NOMO-1 treated with DMSO at 0.1 percent for 48 hours (cell line): Measurements from ENCODE around the gene WDR74.
"Not testable (repeated sequence)": the region's sequence is repeated elsewhere in the genome, so short reads cannot be mapped to it uniquely, and the experiment has no call there.

Experiments used
- DNase-seq: peaks from one replicate; lab custom pipeline; 2025; ENCODE audit not compliant: unreplicated experiment; lab: John Stamatoyannopoulos, UW

Gene WDR74

DNA sequence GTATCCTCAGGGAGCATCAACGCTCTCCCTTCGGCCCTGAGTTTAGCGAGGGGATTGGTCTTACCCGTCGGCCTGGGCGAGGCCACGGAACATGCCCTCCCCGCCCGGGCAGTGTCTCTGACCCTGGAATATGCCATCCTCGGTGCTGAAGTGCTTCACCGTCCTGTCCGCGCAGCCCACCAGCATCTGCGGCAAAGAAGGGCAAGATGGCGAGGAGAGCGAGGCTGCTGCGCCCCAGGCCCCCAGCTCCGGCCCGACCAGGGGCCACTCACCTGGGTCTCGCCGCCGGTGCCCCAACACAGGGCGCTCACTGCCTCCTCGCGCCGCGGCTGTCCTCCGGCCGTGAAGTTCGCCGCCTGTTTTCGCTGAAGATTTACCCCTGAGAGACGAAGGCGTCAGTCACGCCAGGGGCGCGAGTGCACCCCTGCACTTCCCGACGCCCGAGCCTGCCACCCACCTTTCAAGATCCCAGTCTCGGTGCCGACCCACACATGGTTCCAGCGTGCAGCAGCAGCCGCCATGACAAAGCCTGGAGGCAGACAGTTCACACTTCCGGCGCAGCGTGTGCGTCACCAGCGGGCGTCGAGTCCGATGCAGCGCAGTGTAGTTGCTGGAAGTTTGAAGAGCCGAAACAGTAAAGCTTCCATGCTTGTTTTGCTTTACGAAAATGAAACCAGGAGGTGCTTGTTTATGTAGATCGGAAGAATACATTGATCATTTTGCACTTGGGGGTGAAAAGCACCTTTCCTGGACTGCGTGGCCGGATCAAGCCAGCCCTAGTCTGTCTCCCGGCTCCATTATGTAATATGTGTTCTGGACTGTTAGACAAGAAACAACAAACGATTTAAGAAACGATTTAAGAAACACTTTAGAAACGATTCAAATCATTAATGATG, at the start of gene WDR74:
Gene WDR74, minus strand, starts transcription at position 541 of the 896 bp plus-strand sequence. Its CDS starts 20 bp downstream, at position 521.
- peak; percentile 96 for DNase-seq

GRCh38 chr11:62889126-62889483, 49.7 kb upstream of the WDR74 start:
- no peak for DNase-seq

- no peak for DNase-seq
These were observed 49.0 kb upstream of the WDR74 start for GRCh38 chr11:62888406-62888805.

DNA sequence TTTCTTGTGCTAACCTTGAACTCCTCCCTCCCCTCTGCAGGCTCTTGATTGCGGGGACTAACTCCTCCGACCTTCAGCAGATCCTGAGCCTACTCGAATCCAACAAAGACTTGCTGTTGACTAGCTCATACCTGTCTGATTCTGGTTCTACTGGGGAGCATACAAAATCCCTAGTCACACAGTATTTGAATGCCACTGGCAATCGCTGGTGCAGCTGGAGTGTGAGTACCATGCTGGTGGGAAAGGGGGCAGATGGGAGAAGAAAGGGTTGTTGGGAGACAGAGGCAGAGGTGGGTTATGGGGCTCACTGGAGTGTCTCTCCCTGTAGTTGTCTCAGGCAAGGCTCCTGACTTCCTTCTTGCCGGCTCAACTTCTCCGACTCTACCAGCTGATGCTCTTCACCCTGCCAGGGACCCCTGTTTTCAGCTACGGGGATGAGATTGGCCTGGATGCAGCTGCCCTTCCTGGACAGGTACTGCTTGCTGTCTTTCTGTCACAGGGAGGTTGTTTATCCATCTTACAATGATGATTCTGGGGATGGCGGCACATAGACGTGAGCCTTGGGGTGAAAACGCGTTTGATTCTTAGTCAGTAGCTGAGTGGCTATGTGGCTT, 45.9 kb upstream of the WDR74 start:
- DNase-seq: no peak

GRCh38 chr11:62883673-62884072, 44.3 kb upstream of the WDR74 start:
- DNase-seq: no peak

GRCh38 chr11:62882788-62883501, 43.6 kb upstream of the WDR74 start:
- no peak for DNase-seq

- DNase-seq: no peak
These were observed 43.0 kb upstream of the WDR74 start for GRCh38 chr11:62882431-62882749.

DNA sequence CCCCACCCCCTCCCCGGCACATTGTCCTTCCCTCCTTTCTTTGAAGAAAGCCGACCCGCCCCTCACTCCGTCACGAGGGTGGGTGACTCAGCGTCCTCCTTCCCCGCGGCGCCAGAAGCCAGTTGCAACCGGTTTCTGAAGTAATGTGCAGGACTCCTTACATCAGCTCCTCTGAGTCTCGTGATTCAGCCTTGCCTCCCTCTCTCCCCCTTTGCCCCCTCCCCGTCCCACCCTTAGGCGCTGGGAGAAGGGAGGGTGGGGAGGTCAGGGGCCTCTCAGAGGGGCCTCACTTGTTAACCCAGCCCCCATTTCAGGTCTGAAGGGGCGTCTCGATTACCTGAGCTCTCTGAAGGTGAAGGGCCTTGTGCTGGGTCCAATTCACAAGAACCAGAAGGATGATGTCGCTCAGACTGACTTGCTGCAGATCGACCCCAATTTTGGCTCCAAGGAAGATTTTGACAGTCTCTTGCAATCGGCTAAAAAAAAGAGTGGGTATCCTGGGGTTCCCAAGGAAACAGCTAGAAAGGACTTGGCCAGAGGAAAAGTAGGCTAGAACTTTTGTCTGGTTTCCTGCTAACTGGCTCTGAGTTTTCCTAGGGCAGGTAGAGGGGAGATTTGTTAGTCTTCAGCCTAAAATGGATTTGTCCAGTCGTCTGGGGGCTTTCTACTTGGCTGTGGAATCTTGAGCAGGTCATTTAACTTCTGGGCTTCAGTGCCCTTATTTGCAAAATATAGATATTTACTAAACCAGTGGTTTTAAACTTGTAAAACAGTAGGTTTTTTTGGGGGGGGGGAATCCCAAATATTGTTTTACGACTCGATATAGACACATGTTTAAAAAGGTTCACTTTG, 42.4 kb upstream of the WDR74 start:
- peak; percentile 96 for DNase-seq

- DNase-seq: peak; percentile 89
These were observed 41.6 kb upstream of the WDR74 start, which contains the start of gene SLC3A2 for GRCh38 chr11:62880803-62881578. TSS of gene SLC3A2 (plus strand) at chr11:62880896. CDS start at chr11:62881024, 128 bp downstream.

GRCh38 chr11:62880231-62880802, 40.9 kb upstream of the WDR74 start:
- peak; percentile 34 for DNase-seq

DNA sequence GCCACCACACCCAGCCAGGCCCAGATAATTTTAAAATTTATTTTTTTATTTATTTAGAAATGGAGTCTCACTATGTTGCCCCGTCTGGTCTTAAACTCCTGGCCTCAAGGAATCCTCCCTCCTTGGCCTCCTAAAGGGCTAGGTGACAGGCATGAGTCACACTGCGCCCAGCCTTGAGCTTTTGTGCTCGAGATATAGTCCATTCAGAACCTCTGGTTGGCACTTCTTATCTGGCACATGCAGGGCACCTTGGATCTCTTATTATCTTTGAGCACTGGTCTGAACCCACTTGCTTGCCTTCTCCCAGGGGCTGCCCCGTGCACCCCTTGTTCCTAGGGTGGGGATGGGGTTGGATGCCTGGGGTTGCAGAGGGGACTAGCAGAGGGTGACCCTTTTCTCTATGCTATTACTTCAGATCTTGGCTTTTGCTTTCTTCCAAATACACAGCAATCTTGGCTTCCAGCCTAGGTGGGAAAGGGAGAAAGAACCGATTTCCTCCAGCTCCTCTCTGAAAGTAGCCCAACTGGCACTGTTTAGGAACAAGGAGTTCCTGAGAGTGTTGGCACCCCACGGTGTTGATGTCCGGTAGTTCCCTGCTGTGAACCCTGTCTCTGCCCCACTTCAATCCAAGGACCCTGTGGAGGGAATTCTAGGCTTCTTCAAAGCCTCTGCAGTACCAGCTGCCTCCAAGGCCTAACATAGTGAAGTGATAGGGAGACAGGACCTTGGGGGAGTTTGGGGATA, 40.0 kb upstream of the WDR74 start:
- DNase-seq: no peak

DNA sequence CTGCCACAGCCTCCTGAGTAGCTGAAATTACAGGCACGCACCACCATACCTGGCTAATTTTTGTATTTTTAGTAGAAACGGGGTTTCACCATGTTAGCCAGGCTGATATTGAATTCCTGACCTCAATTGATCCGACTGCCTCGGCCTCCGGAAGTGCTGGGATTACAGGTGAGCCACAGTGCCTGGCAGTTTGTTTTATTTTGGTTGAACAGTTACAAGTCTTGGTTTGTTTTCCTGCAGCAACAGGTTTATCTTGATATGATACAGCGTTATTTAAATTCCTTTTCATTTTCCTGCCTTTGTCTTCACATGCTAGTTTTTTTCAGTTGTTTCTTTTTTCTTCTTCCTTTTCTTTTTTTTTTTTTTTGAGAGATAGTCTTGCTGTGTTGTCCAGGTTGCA, 37.3 kb upstream of the WDR74 start:
- DNase-seq: no peak

- no peak for DNase-seq
These were observed 36.5 kb upstream of the WDR74 start for GRCh38 chr11:62875698-62876478.

- DNase-seq: no peak
These were observed 35.5 kb upstream of the WDR74 start for GRCh38 chr11:62874851-62875250.

DNA sequence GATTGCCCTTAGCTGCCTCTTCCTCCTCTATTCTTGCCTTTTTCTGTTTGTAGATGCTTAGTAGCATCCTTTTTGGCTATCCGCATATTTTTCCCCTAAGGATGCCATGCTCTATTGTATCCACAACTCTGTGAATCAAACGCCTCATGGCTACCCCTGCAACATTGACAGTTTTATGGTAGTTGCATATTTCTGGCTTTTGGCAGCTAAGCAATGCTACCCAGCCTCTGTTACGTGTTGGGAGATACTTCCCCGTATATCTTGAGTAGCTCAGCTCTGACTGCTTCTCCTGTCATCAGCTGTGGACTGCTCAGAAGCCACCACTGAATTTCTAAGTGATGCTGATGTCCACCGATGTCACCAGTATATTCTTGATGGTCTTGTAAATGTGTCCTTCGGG, 26.2 kb upstream of the WDR74 start:
- DNase-seq: no peak

DNA sequence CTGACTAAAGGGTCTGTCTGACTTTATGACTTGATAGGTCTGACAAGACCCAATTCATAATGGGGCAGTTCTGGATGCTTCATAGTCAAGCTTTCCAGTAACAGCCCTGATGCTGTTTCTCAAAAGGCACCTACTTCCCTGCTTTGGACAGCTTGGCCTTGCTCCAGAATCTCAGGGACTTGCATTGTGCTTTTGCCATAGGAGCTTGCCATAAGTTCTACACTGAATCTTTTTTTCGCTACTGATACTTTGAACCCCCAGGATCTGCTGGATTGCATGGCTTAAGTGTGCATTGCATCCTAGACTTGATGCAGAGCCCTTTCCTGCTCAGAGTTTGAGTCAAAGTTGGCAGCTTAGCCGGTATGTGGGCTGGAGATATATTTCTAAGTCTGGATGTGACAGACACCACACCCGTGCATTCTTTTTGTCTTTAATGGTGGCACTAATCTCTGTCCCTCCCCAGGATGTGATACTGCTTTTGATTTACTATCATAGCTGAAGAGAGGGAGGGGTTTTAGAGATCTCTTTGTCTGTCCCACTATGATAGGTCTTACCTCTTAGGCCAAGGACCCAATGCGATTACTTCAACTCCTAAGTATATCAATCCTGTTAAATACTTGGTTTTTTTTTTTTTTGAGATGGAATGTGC, 24.4 kb upstream of the WDR74 start:
- DNase-seq: no peak

DNA sequence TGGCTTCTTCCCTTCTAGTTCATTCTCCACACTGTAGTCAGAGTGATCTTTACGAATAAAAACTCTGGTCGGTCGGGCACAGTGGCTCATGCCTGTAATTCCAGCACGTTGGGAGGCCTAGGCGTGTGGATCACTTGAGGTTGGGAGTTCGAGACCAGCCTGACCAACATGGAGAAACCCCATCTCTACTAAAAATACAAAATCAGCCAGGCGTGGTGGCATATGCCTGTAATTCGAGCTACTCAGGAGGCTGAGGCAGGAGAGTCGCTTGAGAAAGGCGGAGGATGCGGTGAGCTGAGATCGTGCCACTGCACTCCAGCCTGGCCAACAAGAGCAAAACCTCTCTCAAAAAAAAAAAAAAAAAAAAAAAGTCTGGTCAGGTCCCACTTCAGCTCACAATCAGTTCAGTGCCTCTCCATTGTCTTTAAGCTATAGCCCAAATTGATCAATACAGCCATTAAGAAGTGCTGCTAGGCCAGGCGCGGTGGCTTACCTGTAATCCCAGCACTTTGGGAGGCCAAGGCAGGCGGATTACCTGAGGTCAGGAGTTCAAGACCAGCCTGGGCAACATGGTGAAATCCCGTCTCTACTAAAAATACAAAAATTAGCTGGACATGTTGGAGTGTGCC, 22.3 kb upstream of the WDR74 start:
- DNase-seq: not testable (repeated sequence)
